NCI-H345 treated with DMSO at 0.1 percent for 48 hours (cell line): Measurements from ENCODE around the gene FYB2.
A peak's percentile ranks its signal among the peaks of the same experiment; 100 is the strongest.

ENCODE experiments used
- DNase-seq: peaks from one replicate; lab custom pipeline; 2025; ENCODE audit not compliant: unreplicated experiment; lab: John Stamatoyannopoulos, UW

The FYB2 gene

GRCh38 chr1:56726706-56727105 is 92.5 kb downstream of the FYB2 start:
- no peak for DNase-seq

GRCh38 chr1:56719171-56719570 is 100.0 kb downstream of the FYB2 start:
- DNase-seq: no peak

- DNase-seq: no peak
These were observed 104.0 kb downstream of the FYB2 start for GRCh38 chr1:56715156-56715555.

GRCh38 chr1:56713112-56713511 is 106.1 kb downstream of the FYB2 start:
- no peak for DNase-seq

- no peak for DNase-seq
These were observed 107.1 kb downstream of the FYB2 start for GRCh38 chr1:56712150-56712549.

GRCh38 chr1:56710646-56711045 is 108.6 kb downstream of the FYB2 start:
- DNase-seq: no peak

GRCh38 chr1:56709995-56710394 is 109.2 kb downstream of the FYB2 start:
- no peak for DNase-seq

- DNase-seq: peak; percentile 64
These were observed 109.8 kb downstream of the FYB2 start for GRCh38 chr1:56709269-56709880.

GRCh38 chr1:56707379-56707778 is 111.8 kb downstream of the FYB2 start:
- DNase-seq: no peak

GRCh38 chr1:56703747-56704146 is 115.5 kb downstream of the FYB2 start:
- DNase-seq: no peak

- no peak for DNase-seq
These were observed 122.5 kb downstream of the FYB2 start for GRCh38 chr1:56696663-56697062.

GRCh38 chr1:56688522-56689026 is 130.6 kb downstream of the FYB2 start:
- no peak for DNase-seq

- DNase-seq: no peak
These were observed 133.0 kb downstream of the FYB2 start for GRCh38 chr1:56686169-56686568.

GRCh38 chr1:56683569-56683968 is 135.6 kb downstream of the FYB2 start:
- DNase-seq: no peak

GRCh38 chr1:56676571-56677035 is 142.6 kb downstream of the FYB2 start:
- no peak for DNase-seq

- no peak for DNase-seq
These were observed 143.4 kb downstream of the FYB2 start for GRCh38 chr1:56675763-56676162.

GRCh38 chr1:56672579-56672978 is 146.6 kb downstream of the FYB2 start:
- DNase-seq: no peak

GRCh38 chr1:56671542-56671941 is 147.7 kb downstream of the FYB2 start:
- no peak for DNase-seq

- DNase-seq: no peak
These were observed 148.1 kb downstream of the FYB2 start for GRCh38 chr1:56671085-56671484.

GRCh38 chr1:56670350-56670749 is 148.9 kb downstream of the FYB2 start:
- no peak for DNase-seq
